ENCODE data around the gene RAB3B.

DNA sequence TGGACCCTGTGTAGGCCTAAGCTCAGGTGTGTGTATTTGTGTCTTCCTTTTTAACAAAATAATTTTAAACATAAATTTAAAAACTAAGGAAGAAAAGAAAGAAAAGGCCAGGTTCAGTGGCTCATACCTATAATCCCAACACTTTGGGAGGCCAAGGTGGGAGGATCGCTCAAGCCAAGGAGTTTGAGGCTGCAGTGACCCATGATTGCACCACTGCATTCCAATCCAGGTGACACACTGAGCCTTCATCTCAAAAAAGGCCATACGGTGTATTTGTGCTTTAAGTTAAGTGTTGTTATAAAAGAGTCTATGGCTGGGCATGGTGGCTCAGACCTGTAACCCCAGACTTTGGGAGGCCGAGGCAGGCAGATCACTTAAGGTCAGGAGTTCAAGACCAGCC lies 8.3 kb downstream of the RAB3B start:
- no peak for TF ChIP-seq KAT2B (IDR thresholded peaks at IDR 0.05; ENCODE audit: low read depth, low read length)
- TF ChIP-seq ZNF764 (CRISPR knock-in tag; IDR thresholded peaks at IDR 0.05; ENCODE audit: low read depth) = no peak
- TF ChIP-seq ZNF143 (CRISPR knock-in tag; IDR thresholded peaks at IDR 0.05) = no peak
- TF ChIP-seq RBM14 (IDR thresholded peaks at IDR 0.05; ENCODE audit: borderline replicate concordance, insufficient read depth, low read depth, low read length) = no peak
